C4-2B (cell line): ENCODE measurements around the gene ACTL8.

Experiments used
- CTCF ChIP-seq: fragments of 450-650 bp; conservative IDR thresholded peaks from 2 replicates; pipeline ENCODE4 v1.5.1; 2017; ENCODE audit warnings: mild to moderate bottlenecking
- ZFX ChIP-seq: fragments of 450-650 bp; IDR thresholded peaks from 2 replicates; pipeline ENCODE4 v1.6.1; 2017

DNA sequence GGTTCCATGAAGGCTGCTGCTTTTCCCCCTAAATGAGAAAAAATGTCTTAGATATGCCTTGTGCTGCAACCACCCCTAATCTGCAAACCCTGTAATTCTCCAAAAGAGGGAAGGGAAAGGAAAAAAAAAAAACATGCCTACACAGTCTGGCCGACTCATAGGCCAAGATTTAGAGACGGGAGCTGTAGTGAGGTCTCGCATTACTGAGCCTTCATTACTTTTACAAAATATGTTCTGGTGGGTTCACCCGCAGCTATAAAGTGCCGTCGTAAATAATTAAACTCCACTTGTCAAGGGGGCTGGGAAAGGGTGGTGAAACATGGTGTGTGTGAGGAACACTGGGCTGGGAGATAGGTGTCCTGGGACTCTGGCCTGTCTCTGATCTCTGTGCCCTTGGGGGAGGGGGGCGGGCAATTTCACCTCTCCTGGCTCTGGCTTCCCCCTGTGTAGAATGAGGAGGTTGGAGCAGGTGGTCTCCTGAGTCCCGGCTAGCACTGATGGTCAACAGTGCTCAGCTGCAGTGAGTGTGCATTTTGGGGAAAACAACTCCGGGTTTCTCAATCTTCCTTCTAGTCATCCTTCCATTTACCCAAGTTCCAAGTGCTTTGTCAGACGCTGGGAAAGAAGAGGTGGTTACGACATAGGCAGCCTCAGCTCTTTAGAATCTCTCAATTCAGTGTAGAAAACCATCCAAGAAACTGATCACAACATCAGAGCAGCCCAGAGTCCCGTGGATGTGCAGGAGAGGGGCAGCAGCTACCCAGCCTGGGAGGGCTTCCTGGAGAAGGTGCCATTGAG lies 82.3 kb downstream of the ACTL8 start:
- no peak for TF ChIP-seq CTCF
- TF ChIP-seq ZFX: no peak
